Measurements from ENCODE around the gene SLC46A1. TPM values are rescaled to one million over a fixed set of nuclear protein-coding genes. Genes with fewer than 3 reads are reported as not detected.

SLC46A1 gene
- total and polyA plus RNA-seq, 9 donors, result 5.8 to 9.0 (median 8.0) TPM

GRCh38 chr17:28427371-28427770, 21.4 kb upstream of the SLC46A1 start:
- H3K27me3 ChIP-seq (ENCODE audit: control insufficient read depth, insufficient read depth, low read length), result no peaks in the 10 kb centered on the region
- H3K27ac ChIP-seq (ENCODE audit: low read length), result no peak overlapping the region
- no peak for DNase-seq
- no peaks in the 10 kb centered on the region for H3K36me3 ChIP-seq (ENCODE audit: control insufficient read depth, insufficient read depth, low read length)
- WGBS (ENCODE audit: insufficient coverage), result no CpG with 5 or more reads among the region's 5 CpGs
- no peak overlapping the region for H3K4me3 ChIP-seq (ENCODE audit: low read length)
- no peaks in the 10 kb centered on the region for H3K4me1 ChIP-seq (ENCODE audit: control insufficient read depth, insufficient read depth, low read length)
- H3K9me3 ChIP-seq (replicated peaks; ENCODE audit: control insufficient read depth, low read depth, low read length), result no peaks in the 10 kb centered on the region

- Histone ChIP-seq H3K36me3 (ENCODE audit: control insufficient read depth, insufficient read depth, low read length) (no peaks in the 10 kb centered on the region), H3K9me3 (replicated peaks; ENCODE audit: control insufficient read depth, low read depth, low read length) (no peaks in the 10 kb centered on the region), H3K4me3 (ENCODE audit: low read length) (no peak overlapping the region), H3K4me1 (ENCODE audit: control insufficient read depth, insufficient read depth, low read length) (no peaks in the 10 kb centered on the region), H3K27me3 (ENCODE audit: control insufficient read depth, insufficient read depth, low read length) (no peaks in the 10 kb centered on the region), H3K27ac (ENCODE audit: low read length) (no peak overlapping the region)
- no peak for DNase-seq
- WGBS (ENCODE audit: insufficient coverage), result 72% methylated on average over 9 of the region's 9 CpGs
Measured at GRCh38 chr17:28426081-28426519, 20.1 kb upstream of the SLC46A1 start.

GRCh38 chr17:28425206-28425605, 19.2 kb upstream of the SLC46A1 start:
- Histone ChIP-seq H3K27me3 (ENCODE audit: control insufficient read depth, insufficient read depth, low read length) (no peaks in the 10 kb centered on the region), H3K9me3 (replicated peaks; ENCODE audit: control insufficient read depth, low read depth, low read length) (no peaks in the 10 kb centered on the region), H3K4me3 (ENCODE audit: low read length) (no peak overlapping the region), H3K4me1 (ENCODE audit: control insufficient read depth, insufficient read depth, low read length) (no peaks in the 10 kb centered on the region), H3K27ac (ENCODE audit: low read length) (no peak overlapping the region), H3K36me3 (ENCODE audit: control insufficient read depth, insufficient read depth, low read length) (no peaks in the 10 kb centered on the region)
- WGBS (ENCODE audit: insufficient coverage), result 80% methylated on average over 12 of the region's 13 CpGs
- no peak for DNase-seq

GRCh38 chr17:28421787-28422305, 15.8 kb upstream of the SLC46A1 start:
- Histone ChIP-seq H3K27ac (ENCODE audit: low read length) (no peak overlapping the region), H3K4me3 (ENCODE audit: low read length) (no peak overlapping the region), H3K27me3 (ENCODE audit: control insufficient read depth, insufficient read depth, low read length) (no peaks in the 10 kb centered on the region), H3K9me3 (replicated peaks; ENCODE audit: control insufficient read depth, low read depth, low read length) (no peaks in the 10 kb centered on the region), H3K4me1 (ENCODE audit: control insufficient read depth, insufficient read depth, low read length) (no peaks in the 10 kb centered on the region), H3K36me3 (ENCODE audit: control insufficient read depth, insufficient read depth, low read length) (no peaks in the 10 kb centered on the region)
- DNase-seq, result no peak
- WGBS (ENCODE audit: insufficient coverage), result 100% methylated on average over 1 of the region's 7 CpGs

GRCh38 chr17:28416703-28417311, 10.8 kb upstream of the SLC46A1 start:
- peaks cover 16% of the 10 kb centered on the region for H3K27me3 ChIP-seq (ENCODE audit: control insufficient read depth, insufficient read depth, low read length)
- H3K4me1 ChIP-seq (ENCODE audit: control insufficient read depth, insufficient read depth, low read length), result no peaks in the 10 kb centered on the region
- 21% methylated on average over 3 of the region's 13 CpGs for WGBS (ENCODE audit: insufficient coverage)
- DNase-seq, result no peak
- H3K4me3 ChIP-seq (ENCODE audit: low read length), result no peak overlapping the region
- no peaks in the 10 kb centered on the region for H3K9me3 ChIP-seq (replicated peaks; ENCODE audit: control insufficient read depth, low read depth, low read length)
- no peak overlapping the region for H3K27ac ChIP-seq (ENCODE audit: low read length)
- H3K36me3 ChIP-seq (ENCODE audit: control insufficient read depth, insufficient read depth, low read length), result no peaks in the 10 kb centered on the region

GRCh38 chr17:28415886-28416285, 9.9 kb upstream of the SLC46A1 start:
- Histone ChIP-seq H3K4me1 (ENCODE audit: control insufficient read depth, insufficient read depth, low read length) (no peaks in the 10 kb centered on the region), H3K36me3 (ENCODE audit: control insufficient read depth, insufficient read depth, low read length) (no peaks in the 10 kb centered on the region), H3K9me3 (replicated peaks; ENCODE audit: control insufficient read depth, low read depth, low read length) (no peaks in the 10 kb centered on the region), H3K4me3 (ENCODE audit: low read length) (no peak overlapping the region), H3K27me3 (ENCODE audit: control insufficient read depth, insufficient read depth, low read length) (peaks cover 17% of the 10 kb centered on the region), H3K27ac (ENCODE audit: low read length) (no peak overlapping the region)
- DNase-seq, result no peak
- WGBS (ENCODE audit: insufficient coverage), result 86% methylated on average over 3 of the region's 3 CpGs

- DNase-seq, result no peak
- Histone ChIP-seq H3K27me3 (ENCODE audit: control insufficient read depth, insufficient read depth, low read length) (peaks cover 17% of the 10 kb centered on the region), H3K36me3 (ENCODE audit: control insufficient read depth, insufficient read depth, low read length) (no peaks in the 10 kb centered on the region), H3K4me3 (ENCODE audit: low read length) (no peak overlapping the region), H3K9me3 (replicated peaks; ENCODE audit: control insufficient read depth, low read depth, low read length) (no peaks in the 10 kb centered on the region), H3K4me1 (ENCODE audit: control insufficient read depth, insufficient read depth, low read length) (no peaks in the 10 kb centered on the region), H3K27ac (ENCODE audit: low read length) (no peak overlapping the region)
- 56% methylated on average over 6 of the region's 7 CpGs for WGBS (ENCODE audit: insufficient coverage)
Measured at GRCh38 chr17:28413804-28414203, 7.8 kb upstream of the SLC46A1 start.

- WGBS (ENCODE audit: insufficient coverage), result no CpG with 5 or more reads among the region's 3 CpGs
- Histone ChIP-seq H3K9me3 (replicated peaks; ENCODE audit: control insufficient read depth, low read depth, low read length) (no peaks in the 10 kb centered on the region), H3K4me3 (ENCODE audit: low read length) (no peak overlapping the region), H3K27ac (ENCODE audit: low read length) (no peak overlapping the region), H3K4me1 (ENCODE audit: control insufficient read depth, insufficient read depth, low read length) (no peaks in the 10 kb centered on the region), H3K27me3 (ENCODE audit: control insufficient read depth, insufficient read depth, low read length) (peaks cover 17% of the 10 kb centered on the region), H3K36me3 (ENCODE audit: control insufficient read depth, insufficient read depth, low read length) (no peaks in the 10 kb centered on the region)
- DNase-seq, result no peak
Measured at GRCh38 chr17:28412099-28412498, 6.1 kb upstream of the SLC46A1 start.

GRCh38 chr17:28407974-28408306, 1.9 kb upstream of the SLC46A1 start:
- Histone ChIP-seq H3K36me3 (ENCODE audit: control insufficient read depth, insufficient read depth, low read length) (peaks cover 5% of the 10 kb centered on the region), H3K27ac (ENCODE audit: low read length) (no peak overlapping the region), H3K4me3 (ENCODE audit: low read length) (no peak overlapping the region), H3K9me3 (replicated peaks; ENCODE audit: control insufficient read depth, low read depth, low read length) (no peaks in the 10 kb centered on the region), H3K27me3 (ENCODE audit: control insufficient read depth, insufficient read depth, low read length) (peaks cover 4% of the 10 kb centered on the region), H3K4me1 (ENCODE audit: control insufficient read depth, insufficient read depth, low read length) (peaks cover 10% of the 10 kb centered on the region)
- 82% methylated on average over 1 of the region's 1 CpG for WGBS (ENCODE audit: insufficient coverage)
- no peak for DNase-seq

- Histone ChIP-seq H3K4me1 (ENCODE audit: control insufficient read depth, insufficient read depth, low read length) (peaks cover 10% of the 10 kb centered on the region), H3K27ac (ENCODE audit: low read length) (no peak overlapping the region), H3K36me3 (ENCODE audit: control insufficient read depth, insufficient read depth, low read length) (peaks cover 11% of the 10 kb centered on the region), H3K4me3 (ENCODE audit: low read length) (no peak overlapping the region), H3K27me3 (ENCODE audit: control insufficient read depth, insufficient read depth, low read length) (peaks cover 4% of the 10 kb centered on the region), H3K9me3 (replicated peaks; ENCODE audit: control insufficient read depth, low read depth, low read length) (no peaks in the 10 kb centered on the region)
- WGBS (ENCODE audit: insufficient coverage), result no CpG with 5 or more reads among the region's 5 CpGs
- DNase-seq, result no peak
Measured at GRCh38 chr17:28407130-28407973, 1.3 kb upstream of the SLC46A1 start.

All from muscle of leg (tissue), 11 donors.